ENCODE data around the gene SLC50A1. TPM values are rescaled to one million over a fixed set of nuclear protein-coding genes. Genes with fewer than 3 reads are reported as not detected.

The SLC50A1 gene
- polyA plus RNA-seq, 1 donor (not counting 4 experiments of a cell fraction or from before 2014, with no cell fraction given), result 54.5 TPM

DNA sequence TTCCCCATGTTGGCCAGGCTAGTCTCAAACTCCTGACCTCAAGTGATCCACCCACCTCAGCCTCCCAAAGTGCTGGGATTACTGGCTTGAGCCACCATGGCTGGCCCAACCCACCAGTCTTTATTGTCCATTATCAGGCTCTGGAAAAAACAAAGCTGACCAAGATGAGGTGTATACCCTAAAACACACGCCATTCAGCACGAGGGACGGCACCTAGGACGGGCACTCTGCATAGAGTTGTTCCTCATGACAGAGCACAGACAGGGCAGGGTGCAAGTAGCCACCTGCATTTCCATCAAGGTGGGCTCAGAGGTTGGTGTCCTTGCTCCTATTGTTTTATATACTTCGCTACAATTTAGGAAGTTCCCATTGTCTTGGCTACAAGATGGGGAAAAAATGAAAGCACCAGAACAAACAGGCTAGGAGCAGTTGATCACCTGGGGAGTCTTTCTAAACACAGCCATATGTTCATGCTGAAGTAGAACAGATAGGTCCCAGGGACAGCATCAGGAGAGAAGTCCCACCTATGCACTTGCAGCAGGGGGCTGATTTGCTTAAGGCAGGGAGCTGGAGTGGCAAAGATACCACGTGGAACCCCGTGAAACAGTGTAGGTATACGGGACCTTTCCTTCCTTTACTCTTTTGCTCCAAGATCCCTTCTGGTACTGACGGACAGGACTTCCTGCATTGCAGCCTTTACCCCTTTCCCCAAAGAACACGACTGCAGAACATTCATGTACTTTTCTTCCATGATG lies 33.0 kb downstream of the SLC50A1 start:
- peaks cover 9 to 12% of the 10 kb centered on the region in 2 experiments for H3K36me3 ChIP-seq (ENCODE audit: control insufficient read depth in 2 of 2, extremely low read depth in 1 of 2, insufficient read depth in 2 of 2, low read length in 2 of 2)
- H3K27ac ChIP-seq (ENCODE audit: control insufficient read depth, insufficient read depth, low read length), result no peak overlapping the region
- no peak overlapping the region for H3K4me3 ChIP-seq (ENCODE audit: control insufficient read depth in 2 of 3, extremely low read depth in 1 of 3, insufficient read depth in 2 of 3, low read depth in 1 of 3, low read length in 3 of 3)
- peaks cover 16% of the 10 kb centered on the region for H3K79me2 ChIP-seq (ENCODE audit: control insufficient read depth, insufficient read depth, low read length)
- H3K4me1 ChIP-seq (ENCODE audit: control insufficient read depth, extremely low read depth, insufficient read depth, low read length), result peaks cover 15% of the 10 kb centered on the region
- dilution Hi-C loops (cut with MboI; ENCODE audit: extremely low pct_ligation_motif_present, low sequenced_read_pairs), result no loop called here
- no peak for TF ChIP-seq EZH2 (IDR thresholded peaks at IDR 0.05; ENCODE audit: low read length)
- FAIRE-seq (no peak), DNase-seq (ENCODE audit: low read depth, low spot score) (no peak)
- no peak overlapping the region for H2AFZ ChIP-seq (ENCODE audit: control insufficient read depth, low read length)
- H3K9me1 ChIP-seq (ENCODE audit: control insufficient read depth, extremely low read depth, insufficient read depth, low read length), result no peaks in the 10 kb centered on the region
- no peaks in the 10 kb centered on the region for H3K9me3 ChIP-seq (ENCODE audit: control insufficient read depth, low read depth, low read length)
- H3K9ac ChIP-seq (ENCODE audit: control insufficient read depth, extremely low read depth, insufficient read depth, low read length), result no peak overlapping the region
- no peak overlapping the region for H3K4me2 ChIP-seq (ENCODE audit: control insufficient read depth, extremely low read depth, insufficient read depth, low read depth, low read length)
- no peaks in the 10 kb centered on the region for H4K20me1 ChIP-seq (ENCODE audit: control insufficient read depth, extremely low read depth, insufficient read depth, low read length)
- no peaks in the 10 kb centered on the region for H3K27me3 ChIP-seq (ENCODE audit: control insufficient read depth, extremely low read depth, insufficient read depth, low read length)

DNA sequence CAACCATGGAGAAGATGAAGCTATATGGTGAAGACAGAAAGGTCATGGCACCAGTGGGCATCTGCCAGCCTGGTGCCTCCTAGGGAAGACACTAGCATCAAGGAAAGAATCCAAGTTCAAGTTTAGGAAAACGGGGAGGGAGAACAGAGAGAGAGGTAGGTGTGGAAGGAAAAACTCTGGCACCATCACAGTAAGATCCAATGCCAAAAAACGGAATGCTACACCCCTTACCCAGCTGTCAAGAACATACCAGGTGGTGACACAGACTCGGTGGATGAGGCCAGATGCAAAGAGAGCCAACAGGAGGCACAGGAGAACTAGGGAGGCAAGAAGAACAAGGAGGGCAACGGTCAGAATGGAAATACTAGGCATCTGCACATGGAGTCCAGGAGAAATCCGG lies 33.9 kb downstream of the SLC50A1 start:
- no peak overlapping the region for H3K4me3 ChIP-seq (ENCODE audit: control insufficient read depth in 2 of 3, extremely low read depth in 1 of 3, insufficient read depth in 2 of 3, low read depth in 1 of 3, low read length in 3 of 3)
- TF ChIP-seq CTCF (optimal IDR thresholded peaks at IDR 0.05 in 1 of 3, IDR thresholded peaks at IDR 0.05 in 1 of 3, conservative IDR thresholded peaks at IDR 0.05 in 1 of 3; ENCODE audit: extremely low read depth in 1 of 3, insufficient read depth in 2 of 3, low read length in 3 of 3) (no peak), EZH2 (IDR thresholded peaks at IDR 0.05; ENCODE audit: low read length) (no peak)
- no peaks in the 10 kb centered on the region for H3K9me3 ChIP-seq (ENCODE audit: control insufficient read depth, low read depth, low read length)
- FAIRE-seq, result no peak
- no peak overlapping the region for H3K27ac ChIP-seq (ENCODE audit: control insufficient read depth, insufficient read depth, low read length)
- DNase-seq (ENCODE audit: low read depth, low spot score), result no peak
- no peak overlapping the region for H3K9ac ChIP-seq (ENCODE audit: control insufficient read depth, extremely low read depth, insufficient read depth, low read length)
- no peak overlapping the region for H3K4me2 ChIP-seq (ENCODE audit: control insufficient read depth, extremely low read depth, insufficient read depth, low read depth, low read length)
- H3K27me3 ChIP-seq (ENCODE audit: control insufficient read depth, extremely low read depth, insufficient read depth, low read length), result no peaks in the 10 kb centered on the region
- H2AFZ ChIP-seq (ENCODE audit: control insufficient read depth, low read length), result no peak overlapping the region
- peaks cover 18% of the 10 kb centered on the region for H3K4me1 ChIP-seq (ENCODE audit: control insufficient read depth, extremely low read depth, insufficient read depth, low read length)
- H4K20me1 ChIP-seq (ENCODE audit: control insufficient read depth, extremely low read depth, insufficient read depth, low read length), result no peaks in the 10 kb centered on the region
- peaks cover 16% of the 10 kb centered on the region for H3K79me2 ChIP-seq (ENCODE audit: control insufficient read depth, insufficient read depth, low read length)
- H3K36me3 ChIP-seq (ENCODE audit: control insufficient read depth in 2 of 2, extremely low read depth in 1 of 2, insufficient read depth in 2 of 2, low read length in 2 of 2), result peaks cover 9 to 12% of the 10 kb centered on the region in 2 experiments
- dilution Hi-C loops (cut with MboI; ENCODE audit: extremely low pct_ligation_motif_present, low sequenced_read_pairs), result no loop called here
- H3K9me1 ChIP-seq (ENCODE audit: control insufficient read depth, extremely low read depth, insufficient read depth, low read length), result no peaks in the 10 kb centered on the region
